GM19193 (cell line): ENCODE results near the gene TEX12.

Experiments
- POLR2A ChIP-seq: IDR thresholded peaks from 4 replicates; pipeline ENCODE4 v1.6.1; 2011; ENCODE audit not compliant: insufficient read depth, insufficient read length; ENCODE audit errors: extremely low read depth

TEX12 gene, protein sequence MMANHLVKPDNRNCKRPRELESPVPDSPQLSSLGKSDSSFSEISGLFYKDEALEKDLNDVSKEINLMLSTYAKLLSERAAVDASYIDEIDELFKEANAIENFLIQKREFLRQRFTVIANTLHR

DNA sequence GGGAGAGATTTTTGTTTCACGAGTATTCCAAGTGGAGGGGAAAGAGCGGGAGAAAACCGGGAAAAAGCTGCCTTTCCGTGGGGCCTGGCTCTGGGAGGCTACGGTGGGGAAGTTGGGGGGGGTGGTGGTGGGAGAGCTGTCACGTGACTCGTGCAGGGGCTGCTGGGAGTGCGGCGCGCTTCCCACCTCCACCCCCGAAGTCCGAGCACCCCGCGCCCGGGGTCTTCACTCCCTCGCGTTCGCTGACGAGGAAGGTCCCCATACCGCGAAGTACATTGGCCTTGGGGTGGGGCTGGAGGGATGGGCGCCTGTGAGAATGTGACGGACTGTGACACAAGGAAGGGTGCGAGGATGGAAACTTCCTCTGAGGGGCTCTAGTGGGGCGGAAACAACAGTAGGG, at the start of gene TEX12:
Gene TEX12, plus strand, starts transcription at position 228 of the 400 bp plus-strand sequence. CDS start 1,897 bp downstream, outside the sequence.
- no peak for TF ChIP-seq POLR2A

DNA sequence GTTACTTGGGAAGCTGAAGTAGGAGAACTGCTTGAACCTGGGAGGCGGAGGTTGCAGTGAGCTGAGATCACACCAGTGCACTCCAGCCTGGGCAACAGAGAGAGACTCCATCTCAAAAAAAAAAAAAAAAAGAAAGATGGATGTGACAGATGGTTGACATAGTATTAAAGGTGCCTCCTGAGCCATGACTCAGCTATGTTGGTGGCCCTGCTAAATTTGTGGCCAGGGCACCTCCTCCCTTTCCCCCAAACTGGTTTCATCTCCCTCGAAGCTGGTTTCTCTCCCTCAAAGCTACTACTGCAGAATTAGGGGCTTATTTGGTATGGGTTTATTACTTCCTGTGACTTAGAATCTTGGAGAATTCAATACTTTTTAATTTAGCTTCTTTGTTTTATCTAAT, 49.0 kb upstream of the TEX12 start:
- no peak for TF ChIP-seq POLR2A

DNA sequence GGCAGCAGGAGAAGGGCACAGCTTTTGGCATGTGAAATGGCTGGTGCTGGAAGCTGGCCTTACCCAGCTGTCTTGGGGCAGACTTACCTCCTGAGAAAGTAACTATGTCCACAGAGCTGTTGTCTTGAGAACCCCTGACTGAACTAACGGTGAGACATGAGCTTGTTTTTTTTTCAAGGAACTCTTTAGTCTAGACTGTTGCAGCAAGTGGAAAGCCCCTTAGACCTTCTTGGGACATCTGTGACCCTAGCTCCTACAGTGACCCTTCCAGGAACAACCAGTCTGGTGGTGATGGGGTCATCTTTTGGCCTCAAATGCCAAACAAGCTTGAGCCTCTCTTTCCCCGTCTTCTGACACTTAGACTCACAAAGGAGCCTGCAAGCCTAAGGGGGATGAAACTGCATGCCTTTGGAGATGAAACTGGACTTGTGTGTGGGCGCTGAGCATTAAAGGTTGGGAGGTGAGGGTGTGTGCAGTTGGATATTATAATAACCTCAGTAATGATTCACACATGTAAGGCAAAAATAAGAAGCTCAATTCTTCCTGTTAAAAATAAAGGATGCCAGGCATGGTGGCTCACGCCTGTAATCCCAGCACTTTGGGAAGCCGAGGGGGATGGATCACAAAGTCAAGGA, 45.1 kb upstream of the TEX12 start:
- no peak for TF ChIP-seq POLR2A

DNA sequence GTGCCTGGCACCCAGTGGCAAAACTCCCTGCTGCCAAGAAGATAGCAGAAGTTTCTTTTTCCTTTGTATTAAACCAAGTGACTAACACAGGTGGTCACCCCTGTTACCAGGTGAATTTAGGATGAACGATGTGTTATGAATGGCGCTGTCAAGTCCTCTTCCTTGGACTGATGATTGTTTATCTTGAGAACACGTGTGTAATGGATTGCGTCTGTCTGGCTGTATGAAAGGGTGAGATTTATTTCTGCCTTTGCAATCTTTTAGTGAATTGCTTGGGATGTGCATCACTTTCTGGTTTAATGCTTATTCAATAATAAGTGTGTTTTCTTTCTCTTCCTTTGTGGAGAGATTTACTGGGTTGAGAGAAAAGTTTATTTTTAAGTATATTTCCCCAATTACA, 44.0 kb upstream of the TEX12 start:
- TF ChIP-seq POLR2A, result no peak

DNA sequence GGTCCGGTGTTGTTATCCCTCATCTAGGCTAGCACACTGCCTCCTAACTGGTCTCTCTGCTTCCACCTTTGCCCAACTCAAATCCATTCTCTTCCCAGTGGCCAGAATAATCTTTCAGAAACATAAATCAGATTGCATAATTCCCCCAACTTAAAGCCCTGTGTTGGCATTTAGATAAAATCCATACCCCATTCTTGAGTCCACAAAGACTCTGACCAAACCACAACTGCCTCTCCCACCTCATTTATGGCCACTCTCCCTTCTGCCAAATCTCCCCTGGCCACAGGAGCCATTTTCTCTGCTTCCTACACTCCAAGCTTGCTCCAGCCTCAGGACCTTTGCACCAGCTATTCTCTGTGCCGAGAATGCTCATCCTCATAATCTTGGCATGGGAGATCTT, 40.1 kb upstream of the TEX12 start:
- TF ChIP-seq POLR2A, result no peak

DNA sequence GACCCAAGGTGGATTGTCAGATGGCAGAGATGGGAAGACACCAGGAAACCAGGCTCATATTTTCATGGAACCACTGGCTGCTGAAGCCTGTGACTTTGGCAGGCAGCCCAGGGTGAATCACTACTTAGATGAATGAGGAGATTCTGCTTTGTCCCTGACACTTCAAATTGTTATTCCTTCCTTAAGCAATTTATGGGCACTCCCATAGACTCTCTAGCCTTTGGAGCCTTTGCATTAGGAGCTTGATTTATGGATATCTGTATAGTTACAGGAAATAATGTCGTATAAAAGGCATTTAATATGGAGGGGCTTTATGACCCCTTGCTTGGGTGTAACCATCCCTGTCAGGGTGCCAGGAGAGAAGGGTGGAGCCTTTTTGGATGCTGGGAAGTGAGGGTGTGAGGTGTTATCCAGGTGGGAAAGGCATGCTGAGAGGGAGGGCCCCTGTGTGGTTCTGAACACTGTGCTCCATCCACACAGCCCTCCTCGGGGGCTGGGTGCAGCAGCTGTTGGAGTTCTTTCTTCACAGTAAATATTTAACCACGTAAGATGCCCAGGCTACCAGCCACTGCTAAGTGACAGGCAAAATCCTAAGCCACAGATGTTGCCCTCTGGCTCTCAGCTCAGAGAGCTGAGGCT, 38.6 kb upstream of the TEX12 start:
- no peak for TF ChIP-seq POLR2A

DNA sequence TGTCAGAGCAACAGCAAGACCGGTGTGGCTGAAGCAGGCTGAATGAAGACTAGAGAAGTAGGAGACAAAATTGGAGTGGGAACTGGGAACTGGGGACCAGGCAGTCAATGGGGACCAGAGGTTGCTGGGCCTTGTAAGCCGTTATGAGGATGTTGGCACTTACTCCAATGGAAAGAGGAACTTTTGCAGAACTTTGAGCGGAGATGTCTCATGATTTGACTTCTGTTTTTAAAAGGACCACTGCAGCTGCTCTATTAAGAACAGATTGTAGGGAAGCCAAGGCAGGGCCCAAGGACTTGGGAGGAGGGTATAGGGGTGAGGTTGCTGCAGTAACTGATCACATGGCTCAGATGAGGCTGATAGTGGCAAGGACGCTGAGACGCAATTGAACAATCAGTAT, 37.5 kb upstream of the TEX12 start:
- no peak for TF ChIP-seq POLR2A

DNA sequence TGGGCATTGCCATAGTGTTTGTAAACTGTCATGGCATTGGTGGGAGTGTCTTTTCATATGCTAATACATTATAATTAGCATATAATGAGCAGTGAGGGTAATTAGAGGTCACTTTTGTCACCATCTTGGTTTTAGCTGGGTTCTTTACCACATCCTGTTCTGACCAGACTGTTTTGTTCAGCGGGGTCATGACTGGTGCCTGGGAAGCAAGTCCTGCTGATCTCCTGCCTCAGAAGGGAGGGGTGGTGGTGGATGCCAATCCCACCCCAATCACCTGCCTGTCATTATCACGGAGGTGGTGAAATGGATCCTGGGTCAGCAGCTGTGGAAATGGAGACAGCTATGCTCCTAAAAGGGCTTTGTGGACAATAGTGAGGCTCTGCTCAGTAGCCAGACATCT, 34.4 kb upstream of the TEX12 start:
- TF ChIP-seq POLR2A, result no peak

DNA sequence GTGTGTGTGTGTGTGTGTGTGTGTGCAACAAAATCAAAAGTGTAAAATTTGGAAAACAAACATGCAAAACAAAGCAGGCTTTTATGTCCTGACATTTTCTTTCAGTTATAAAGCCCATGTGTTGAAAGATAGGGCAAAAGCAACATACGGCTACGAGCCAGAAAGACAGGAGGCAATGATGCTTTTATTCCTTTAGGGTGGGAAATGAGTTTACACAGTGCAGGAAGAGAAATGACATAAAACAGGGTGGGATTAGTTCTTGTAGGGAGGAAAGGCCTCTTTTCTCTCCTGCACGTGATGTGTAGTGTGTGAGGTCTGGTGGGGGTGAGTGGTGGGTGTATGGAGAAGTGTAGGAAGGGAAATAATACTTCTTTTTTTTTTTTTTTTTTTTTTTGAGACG, 32.7 kb upstream of the TEX12 start:
- no peak for TF ChIP-seq POLR2A

DNA sequence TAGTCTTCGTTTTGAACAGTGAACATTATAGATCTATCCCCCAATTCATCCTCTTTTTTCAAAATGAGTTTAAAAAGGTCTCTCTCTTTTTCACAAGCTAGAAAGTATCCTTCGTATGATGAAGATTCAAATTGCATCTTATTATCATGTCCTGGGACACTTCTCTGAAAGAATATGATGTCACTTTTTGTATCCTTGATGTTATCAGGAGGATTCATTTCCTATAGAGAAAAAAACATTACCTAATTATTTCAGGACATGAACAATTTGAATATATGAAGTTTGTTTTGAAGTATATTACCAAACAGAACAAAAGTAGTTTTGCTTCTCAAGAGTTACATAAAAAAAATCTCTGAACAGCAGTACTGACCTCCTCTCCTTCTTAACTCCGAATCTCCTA, 23.6 kb upstream of the TEX12 start:
- no peak for TF ChIP-seq POLR2A

DNA sequence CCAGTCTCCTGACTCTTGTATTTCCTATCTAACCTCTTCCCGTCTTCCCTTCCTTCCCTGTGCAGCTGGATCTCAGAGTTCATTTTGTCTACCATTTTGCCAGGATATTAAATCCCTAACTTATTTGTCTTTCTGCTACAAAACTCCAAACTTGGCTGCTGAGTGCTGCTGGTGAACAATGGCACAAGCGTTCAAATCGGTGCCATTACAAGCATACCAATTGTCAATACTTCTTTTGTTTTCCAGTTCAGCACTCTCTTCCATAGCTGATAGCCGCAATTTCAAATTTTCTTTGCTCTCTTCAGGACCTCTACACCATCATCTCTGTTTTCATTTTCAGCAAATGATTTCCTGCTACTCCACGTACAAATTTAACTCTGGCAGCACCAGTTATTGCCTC, 16.7 kb upstream of the TEX12 start:
- no peak for TF ChIP-seq POLR2A

DNA sequence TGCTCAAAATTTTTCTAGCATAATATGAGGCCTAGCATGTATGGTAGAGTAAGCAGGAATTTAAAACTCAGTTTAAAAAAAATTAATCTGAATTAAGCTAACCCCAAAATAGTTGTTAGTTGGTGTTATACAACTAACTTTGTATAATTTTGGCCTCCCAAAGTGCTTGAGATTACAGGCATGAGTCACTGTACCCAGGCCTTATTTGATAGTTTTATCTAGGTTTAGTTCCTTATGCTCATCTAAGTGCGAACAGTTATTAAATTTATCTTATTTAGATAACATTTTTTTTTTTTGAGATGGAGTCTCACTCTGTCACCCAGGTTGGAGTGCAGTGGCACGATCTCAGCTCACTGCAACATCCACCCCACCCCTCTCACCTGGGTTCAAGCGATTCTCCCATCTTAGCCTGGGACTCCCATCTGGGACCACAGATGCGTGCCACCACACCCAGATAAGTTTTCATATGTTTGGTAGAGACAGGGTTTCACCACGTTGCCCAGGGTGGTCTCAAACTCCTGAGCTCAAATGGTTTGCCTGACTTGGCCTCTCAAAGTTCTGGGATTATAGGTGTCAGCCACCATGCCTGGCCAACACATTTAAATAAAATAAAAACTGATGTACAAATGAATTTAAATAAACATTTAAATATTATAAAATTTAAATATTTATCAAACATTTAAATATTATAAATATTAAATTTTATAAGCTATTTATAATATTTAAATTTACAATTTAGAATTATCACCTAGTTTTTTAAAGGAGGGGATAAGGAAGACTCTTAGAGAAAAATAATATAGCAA, 10.8 kb upstream of the TEX12 start:
- no peak for TF ChIP-seq POLR2A

DNA sequence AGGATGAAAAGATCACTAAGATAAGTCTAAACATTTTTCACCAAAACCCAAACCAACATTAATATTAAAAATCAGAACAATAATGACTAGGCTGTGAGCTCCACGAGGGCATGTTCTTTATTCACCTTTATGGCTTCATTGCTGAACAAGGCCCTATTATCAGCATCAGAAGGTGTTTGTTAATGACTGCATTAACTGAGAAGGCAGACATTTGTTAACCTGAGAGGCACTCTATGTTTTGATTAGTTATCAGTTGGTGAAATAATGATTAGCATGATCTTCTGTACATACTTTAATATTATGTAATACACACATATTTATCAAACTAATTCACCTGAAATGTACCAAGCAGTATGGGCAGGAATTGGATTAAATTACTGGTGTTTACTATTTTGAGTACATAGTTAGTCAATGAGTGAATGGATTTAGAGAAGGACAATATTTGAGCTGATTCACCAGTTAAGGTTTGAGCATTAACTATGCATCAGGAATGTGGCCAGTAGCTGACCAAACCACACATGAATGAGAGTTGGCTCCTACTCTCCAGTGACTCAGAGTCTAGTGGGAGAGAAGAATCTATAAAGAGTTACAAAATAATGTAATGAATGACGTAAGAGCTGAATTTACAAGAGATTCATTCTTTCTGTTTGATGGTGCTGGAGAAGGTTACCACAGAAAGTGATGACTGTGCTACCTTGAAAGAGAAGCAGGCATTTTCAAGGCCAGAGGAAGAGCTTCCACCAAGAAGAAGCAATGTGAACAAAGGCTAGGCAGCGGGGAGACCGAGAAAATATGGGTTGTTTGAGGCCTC, 10.0 kb upstream of the TEX12 start:
- no peak for TF ChIP-seq POLR2A

DNA sequence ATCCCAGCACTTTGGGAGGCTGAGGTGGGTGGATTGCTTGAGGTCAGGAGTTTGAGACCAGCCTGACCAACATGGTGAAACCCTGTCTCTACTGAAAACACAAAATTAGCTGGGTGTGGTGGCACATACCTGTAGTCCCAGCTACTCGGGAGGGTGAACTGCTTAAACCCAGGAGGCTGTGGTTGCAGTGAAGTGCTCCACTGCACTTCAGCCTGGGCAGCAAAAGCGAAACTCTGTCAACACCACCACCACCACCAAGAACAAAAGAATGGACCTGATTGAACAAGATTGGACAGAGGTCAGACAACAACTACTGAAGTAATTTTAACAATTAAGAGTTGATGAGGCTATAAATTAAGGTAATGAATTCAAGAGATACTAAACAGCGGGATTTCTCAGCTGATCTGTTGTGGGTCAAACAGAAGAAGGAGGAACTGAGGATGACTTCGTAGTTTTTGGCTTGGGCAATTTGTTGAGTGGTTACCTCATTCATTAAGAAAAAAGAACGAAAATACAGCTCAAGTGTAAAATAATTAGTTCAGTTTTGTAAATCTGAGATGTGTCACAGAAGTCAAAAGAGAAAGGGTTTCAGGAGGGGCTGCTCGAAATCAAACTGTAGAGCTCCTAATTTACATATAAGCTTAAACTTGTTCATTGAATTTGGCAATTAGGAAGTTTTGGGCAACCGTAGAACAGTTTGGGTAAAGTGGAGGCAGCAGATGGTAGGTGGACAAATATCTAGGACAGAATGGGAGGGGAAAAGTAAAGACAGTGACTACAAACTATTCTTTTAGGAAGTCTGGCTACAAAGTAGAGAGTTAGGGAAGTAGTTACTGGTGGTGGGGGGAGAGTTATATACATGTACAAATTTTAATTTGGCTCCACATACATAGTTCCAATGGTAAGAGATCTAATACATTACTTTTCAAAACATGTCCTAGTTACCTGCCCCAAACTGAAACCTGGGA, 7.8 kb upstream of the TEX12 start:
- no peak for TF ChIP-seq POLR2A

DNA sequence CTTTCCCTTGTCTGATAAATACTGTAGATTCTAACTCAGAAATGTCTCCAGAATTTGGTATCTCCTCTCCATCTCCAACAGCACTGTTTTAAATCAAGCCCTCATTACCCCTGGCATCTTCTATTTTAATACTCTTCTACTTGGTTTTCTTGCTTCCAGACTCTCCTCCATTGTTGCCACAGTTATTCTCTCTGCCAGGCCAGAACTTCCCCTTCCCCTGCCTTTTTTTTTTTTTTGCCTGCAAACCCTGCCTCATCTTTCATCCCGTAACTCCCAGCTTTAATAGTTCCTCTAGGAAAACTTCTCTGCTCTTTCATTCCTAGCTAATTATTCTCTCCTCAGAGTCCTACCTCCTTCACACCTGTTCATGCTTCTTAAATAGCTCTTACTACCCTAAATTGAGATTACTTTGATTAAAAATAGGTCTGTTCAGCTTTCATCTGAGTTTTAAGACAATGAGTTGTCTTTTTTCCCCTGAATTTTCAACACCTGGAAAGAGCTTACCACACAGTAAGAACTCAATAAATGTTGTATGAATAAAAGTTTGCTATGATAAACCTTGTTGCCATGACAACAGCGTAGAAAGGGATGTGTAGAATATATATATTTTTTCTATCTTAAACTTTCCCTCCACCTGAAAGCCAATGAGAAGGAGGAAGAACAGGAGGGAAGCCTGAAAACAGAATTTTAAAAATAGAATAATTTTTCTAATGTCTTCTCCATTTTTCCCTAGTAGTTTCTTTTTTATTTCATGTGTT, 6.9 kb upstream of the TEX12 start:
- TF ChIP-seq POLR2A, result no peak
